Measurements from ENCODE around the gene KARS1. TPM values are rescaled to one million over a fixed set of nuclear protein-coding genes. Genes with fewer than 3 reads are reported as not detected.

KARS1 gene
- total RNA-seq: 213 and 222 TPM in 2 replicates

GRCh38 chr16:75647492-75648264 lies at the start of gene KARS1, which contains the start of gene TERF2IP:
Gene KARS1, minus strand, starts transcription at chr16:75647665. Its CDS starts 26 bp downstream, at chr16:75647639.
Gene TERF2IP, plus strand, starts transcription at chr16:75647773. Its CDS starts 110 bp downstream, at chr16:75647883.
- peak; percentile 75 for DNase-seq (ENCODE audit: low read depth, low spot score)

DNA sequence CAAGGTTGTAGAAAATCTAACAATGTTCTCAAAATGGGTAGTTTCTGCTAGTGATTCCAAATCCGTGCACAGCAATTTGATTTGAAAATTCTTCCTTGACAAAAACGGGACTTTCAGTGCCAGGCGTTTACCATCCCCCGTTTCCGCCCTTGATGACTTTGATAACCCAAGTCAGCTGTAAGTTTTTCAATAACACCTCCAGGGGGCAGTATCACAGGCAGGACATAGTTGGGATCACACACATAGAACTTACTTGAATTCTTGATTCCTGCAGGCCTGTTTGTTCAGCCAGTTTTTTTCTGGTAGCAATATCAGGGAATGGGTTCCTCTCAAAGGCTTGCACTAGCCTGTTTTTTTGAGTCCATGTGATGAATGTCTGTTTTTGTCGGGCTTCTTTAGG lies 48.2 kb upstream of the KARS1 start:
- DNase-seq (ENCODE audit: low read depth, low spot score): no peak

GRCh38 chr16:75687361-75687760 lies 39.9 kb upstream of the KARS1 start:
- DNase-seq (ENCODE audit: low read depth, low spot score): no peak

DNA sequence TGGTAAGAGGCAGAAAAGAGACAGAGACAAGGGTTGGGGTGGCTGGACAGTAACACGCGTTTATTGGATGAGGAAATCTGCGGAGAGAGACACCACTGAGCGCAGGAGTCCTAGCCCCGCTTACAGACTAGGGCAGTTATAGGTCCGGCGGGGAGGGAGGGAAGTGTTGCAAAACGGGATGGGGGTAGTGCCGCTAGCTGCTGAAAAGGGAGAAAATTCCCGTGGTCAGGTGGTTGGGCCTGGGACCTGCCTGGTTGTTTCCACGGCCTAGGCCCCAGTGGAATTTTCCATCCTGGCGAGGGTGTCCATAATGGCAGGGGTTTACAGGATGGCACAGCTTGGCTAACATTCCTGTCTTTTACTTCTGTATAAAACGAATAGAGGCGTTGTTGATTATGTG lies 34.8 kb upstream of the KARS1 start:
- no peak for DNase-seq (ENCODE audit: low read depth, low spot score)

DNA sequence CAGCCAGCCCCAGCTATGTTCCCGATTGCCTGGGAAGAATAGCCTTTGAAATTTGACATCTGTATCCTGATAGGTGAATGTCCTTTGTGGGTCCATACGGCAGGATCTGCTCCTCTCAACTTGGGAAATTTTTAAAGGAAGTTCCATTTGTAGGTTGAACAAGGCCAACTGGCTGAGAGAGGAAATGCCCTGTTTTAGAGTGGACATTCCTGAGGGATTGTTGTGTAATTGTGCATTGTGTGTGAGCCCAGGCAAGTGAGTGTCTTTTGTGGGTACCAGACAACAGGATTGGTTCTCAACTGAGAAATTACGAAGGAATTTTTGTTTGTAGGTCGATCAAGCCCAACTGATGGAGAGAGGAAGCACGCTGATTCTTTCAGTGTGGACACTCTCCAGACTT lies 31.9 kb upstream of the KARS1 start:
- no peak for DNase-seq (ENCODE audit: low read depth, low spot score)

- no peak for DNase-seq (ENCODE audit: low read depth, low spot score)
Observed at GRCh38 chr16:75676909-75677308, 29.4 kb upstream of the KARS1 start, which contains the start of gene CPHXL2. Gene CPHXL2, minus strand, starts transcription at chr16:75677009. Its CDS starts 10 bp downstream, at chr16:75676999.

- DNase-seq (ENCODE audit: low read depth, low spot score): no peak
Observed at GRCh38 chr16:75667503-75667902, 20.0 kb upstream of the KARS1 start.

DNA sequence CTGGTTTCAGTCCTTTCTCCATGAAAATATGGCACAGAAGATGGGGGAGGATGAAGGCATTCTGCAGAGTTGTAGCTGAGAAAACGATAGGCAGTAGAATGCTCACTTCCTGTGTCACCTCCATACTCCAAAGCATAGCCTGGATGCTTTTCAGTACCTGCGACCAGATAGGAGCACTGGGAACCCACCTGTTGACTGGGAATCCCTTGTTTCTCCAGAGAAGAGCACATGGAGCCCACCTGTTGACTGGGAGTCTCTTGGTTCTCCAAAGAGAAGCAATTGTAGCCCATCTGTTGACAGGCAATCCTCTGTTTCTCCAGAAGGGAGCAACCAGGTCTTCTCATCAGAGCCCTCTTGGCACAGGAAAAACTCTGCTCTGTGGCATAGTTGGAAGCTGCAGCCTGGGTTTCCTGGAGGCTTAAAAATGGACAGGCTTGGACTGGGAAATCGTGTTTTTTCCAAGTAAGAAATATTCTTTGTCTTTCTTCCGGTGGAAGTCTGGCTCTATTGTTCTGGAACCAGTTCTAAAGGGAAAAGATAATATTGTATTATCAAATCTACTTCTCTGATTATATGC lies 13.3 kb upstream of the KARS1 start:
- peak; percentile 27 for DNase-seq (ENCODE audit: low read depth, low spot score)

GRCh38 chr16:75660321-75660720 lies 12.9 kb upstream of the KARS1 start:
- no peak for DNase-seq (ENCODE audit: low read depth, low spot score)

DNA sequence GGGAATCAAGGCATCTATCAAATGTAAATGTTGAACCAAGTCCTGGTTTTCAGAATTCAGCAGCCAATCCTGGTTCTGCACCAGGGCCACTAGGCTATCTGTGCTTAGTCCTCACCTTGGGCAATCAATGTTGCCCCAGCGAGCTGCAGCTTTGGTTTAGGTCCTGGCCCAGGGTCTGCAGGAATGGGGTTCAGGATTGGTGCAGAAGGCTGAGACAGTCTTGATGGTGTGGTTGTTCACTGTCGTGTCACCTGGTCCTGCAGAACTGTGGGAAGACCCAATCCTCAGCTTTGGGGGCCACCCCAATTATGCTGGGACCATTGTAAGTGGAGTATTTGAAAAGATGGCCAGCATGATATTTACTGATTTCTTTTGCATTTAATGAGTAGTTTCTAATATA lies 10.7 kb upstream of the KARS1 start:
- no peak for DNase-seq (ENCODE audit: low read depth, low spot score)

DNA sequence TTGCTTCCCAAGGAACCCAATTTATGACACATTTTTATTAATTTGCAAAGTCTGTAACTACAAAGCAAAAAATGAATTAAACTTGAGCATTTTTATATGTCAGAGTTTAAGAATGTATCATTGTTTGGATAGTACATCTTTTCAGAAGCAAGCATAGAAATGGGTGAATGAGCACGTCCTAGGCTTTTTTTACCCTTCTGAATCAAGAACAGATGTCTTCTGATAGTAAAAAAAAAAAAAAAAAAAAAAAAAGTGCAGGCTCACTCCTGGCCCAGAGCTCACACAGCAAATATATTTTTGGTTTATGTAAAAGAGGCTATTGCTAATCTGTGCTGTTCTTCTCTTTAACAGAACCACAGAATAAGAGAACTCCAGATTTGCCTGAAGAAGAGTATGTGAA lies 6.5 kb upstream of the KARS1 start:
- DNase-seq (ENCODE audit: low read depth, low spot score): no peak

DNA sequence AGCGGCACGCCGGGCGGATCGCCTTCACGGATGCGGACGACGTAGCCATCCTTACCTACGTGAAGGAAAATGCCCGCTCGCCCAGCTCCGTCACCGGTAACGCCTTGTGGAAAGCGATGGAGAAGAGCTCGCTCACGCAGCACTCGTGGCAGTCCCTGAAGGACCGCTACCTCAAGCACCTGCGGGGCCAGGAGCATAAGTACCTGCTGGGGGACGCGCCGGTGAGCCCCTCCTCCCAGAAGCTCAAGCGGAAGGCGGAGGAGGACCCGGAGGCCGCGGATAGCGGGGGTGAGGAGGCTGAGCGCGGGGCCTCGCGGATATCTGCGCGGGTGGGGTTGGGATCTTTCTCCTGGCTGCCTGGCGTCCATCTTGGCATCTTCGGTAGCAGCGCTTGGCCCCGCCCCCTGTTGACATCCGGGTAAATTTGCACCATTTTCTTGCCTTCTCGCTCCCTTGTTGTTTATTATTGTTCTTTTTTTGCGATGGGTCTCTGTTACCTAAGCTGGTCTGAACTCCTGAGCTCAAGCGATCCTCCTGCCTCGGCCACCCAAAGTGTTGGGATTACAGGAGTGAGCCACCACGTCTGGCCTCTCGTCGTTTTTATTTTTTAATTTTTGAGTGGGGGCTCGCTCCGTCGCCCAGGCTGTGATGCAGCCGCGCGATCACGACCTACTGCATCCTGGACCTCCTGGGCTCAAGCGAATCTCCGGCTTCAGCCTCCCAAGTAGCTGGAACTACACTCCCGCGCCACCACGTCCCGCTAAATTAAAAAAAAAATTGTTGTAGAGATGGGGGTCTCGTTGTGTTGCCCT lies 1.0 kb upstream of the KARS1 start:
- DNase-seq (ENCODE audit: low read depth, low spot score): no peak

DNA sequence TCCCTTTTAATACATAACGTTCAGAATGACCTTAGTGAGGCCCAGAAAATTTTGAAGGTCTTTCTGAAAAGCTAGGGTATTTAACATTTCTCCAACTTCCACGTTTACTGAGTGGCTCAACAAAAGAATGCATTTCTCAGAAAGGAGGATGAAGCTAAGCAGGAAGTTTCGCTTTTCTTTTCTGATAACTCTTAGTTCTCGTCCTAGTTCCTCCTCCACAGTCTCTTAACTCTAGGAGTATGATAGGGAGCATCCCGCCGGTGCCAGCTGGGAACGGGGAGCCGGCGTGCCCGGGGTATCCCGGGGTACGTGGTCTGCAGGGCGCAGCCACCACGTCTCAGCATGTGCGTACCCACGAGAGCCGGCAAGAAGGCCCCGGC lies 363 bp downstream of the KARS1 start:
- DNase-seq (ENCODE audit: low read depth, low spot score): no peak

GRCh38 chr16:75644240-75645012 lies 3.0 kb downstream of the KARS1 start:
- no peak for DNase-seq (ENCODE audit: low read depth, low spot score)

DNA sequence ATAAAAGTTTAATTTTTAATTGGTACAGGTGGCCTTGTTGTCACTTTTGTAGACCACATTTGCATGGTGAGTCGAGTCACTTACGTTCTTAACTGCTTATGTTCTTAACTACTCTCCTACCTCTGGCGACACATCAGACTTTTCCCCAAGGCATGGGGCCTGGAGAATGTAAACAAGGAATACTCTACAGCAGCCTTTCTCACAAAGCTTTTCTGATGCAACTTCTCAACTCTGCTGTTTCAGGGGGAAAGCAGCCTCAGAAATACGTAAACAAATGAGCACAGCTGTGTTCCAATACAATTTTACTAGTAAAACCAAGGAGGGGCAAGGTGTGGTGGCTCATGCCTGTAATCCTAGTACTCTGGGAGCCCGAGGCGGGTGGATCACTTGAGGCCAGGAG lies 6.9 kb downstream of the KARS1 start:
- DNase-seq (ENCODE audit: low read depth, low spot score): no peak

- no peak for DNase-seq (ENCODE audit: low read depth, low spot score)
Observed at GRCh38 chr16:75635036-75635435, 12.4 kb downstream of the KARS1 start.

GRCh38 chr16:75632857-75633256 lies 14.6 kb downstream of the KARS1 start:
- no peak for DNase-seq (ENCODE audit: low read depth, low spot score)

GRCh38 chr16:75630052-75630451 lies 17.4 kb downstream of the KARS1 start:
- DNase-seq (ENCODE audit: low read depth, low spot score): no peak

DNA sequence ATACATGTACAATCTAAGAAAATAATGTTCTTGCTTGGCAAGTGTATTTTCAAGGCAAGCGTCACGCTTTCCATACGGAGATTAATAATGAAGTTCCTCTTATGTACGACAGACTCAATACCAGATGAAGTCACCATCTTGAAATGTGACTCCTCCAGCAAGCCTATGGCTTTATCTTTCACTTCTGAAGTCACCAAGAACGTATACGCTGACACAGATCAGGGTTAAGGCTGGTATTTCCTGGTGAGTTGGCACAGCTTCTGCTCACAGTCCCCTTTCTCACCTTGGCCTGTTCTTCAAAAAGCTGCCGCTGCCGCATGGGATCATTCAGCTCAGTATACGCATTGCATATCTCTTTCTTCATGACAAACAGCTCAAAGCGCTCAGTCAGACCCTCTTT lies 18.3 kb downstream of the KARS1 start:
- DNase-seq (ENCODE audit: low read depth, low spot score): no peak

DNA sequence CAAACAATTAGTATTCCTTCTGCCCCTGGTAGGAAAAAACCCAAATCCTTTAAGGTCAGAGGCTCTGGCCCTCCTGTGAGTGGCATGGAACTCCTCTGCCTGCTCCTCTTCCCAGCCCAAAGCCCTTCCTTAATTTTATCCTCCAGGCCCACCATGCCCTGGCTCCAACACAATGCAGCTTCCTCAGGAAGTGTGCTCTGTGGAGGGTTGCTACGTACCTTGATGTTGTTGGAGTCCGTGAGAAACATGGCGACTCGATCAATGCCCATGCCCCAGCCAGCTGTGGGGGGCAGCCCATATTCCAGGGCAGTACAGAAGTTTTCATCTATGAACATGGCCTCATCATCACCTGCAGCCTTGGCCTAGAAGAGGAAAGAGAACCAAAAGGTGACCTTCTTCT lies 19.1 kb downstream of the KARS1 start:
- no peak for DNase-seq (ENCODE audit: low read depth, low spot score)

DNA sequence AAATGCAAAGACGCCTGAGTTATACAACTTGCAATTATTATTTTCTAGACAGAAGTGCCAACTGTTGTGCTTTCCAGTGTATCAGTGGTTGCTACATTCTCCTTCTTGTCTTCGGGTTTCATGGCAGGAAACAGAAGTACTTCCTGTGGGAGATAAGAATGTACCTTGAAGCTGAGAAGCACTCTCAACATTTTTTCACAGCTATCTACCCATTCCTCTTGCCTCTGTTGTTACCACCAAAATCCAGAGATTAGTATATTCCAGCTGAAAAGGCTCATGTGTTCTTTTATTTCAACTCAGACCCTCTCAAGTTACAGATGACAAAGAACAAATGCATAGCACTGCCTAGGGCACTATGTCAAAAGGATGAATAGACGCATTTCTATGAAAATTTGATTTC lies 19.6 kb downstream of the KARS1 start:
- peak; percentile 53 for DNase-seq (ENCODE audit: low read depth, low spot score)

Measured in pulmonary artery endothelial cell (primary cell).